T-helper 2 cell (primary cell): ENCODE measurements around the gene CAPS2.

ENCODE experiments used
- DNase-seq, 5 experiments: peaks; one replicate each; pipeline versions ENCODE4 v3.0.0 to v3.0.0-alpha.2; 2012 to 2022

The CAPS2 gene

GRCh38 chr12:75302781-75303180, 27.3 kb downstream of the CAPS2 start:
- DNase-seq, result no peak

GRCh38 chr12:75302225-75302624, 27.9 kb downstream of the CAPS2 start:
- DNase-seq, result no peak

- no peak for DNase-seq
Measured at GRCh38 chr12:75294797-75295196, 35.3 kb downstream of the CAPS2 start.

GRCh38 chr12:75294336-75294735, 35.8 kb downstream of the CAPS2 start:
- no peak for DNase-seq

GRCh38 chr12:75291014-75291413, 39.1 kb downstream of the CAPS2 start:
- no peak for DNase-seq

GRCh38 chr12:75289753-75290152, 40.4 kb downstream of the CAPS2 start:
- peak in 1 of 5 experiments; percentile 3 for DNase-seq

- DNase-seq, result no peak
Measured at GRCh38 chr12:75288860-75289259, 41.3 kb downstream of the CAPS2 start.

GRCh38 chr12:75275702-75276101, 54.4 kb downstream of the CAPS2 start:
- DNase-seq, result no peak

- no peak for DNase-seq
Measured at GRCh38 chr12:75271576-75271975, 58.5 kb downstream of the CAPS2 start.

- DNase-seq, result no peak
Measured at GRCh38 chr12:75270157-75270556, 60.0 kb downstream of the CAPS2 start.

GRCh38 chr12:75269209-75269608, 60.9 kb downstream of the CAPS2 start:
- no peak for DNase-seq

- DNase-seq, result peak in 1 of 5 experiments; percentile 71
Measured at GRCh38 chr12:75260316-75260715, 69.8 kb downstream of the CAPS2 start.

GRCh38 chr12:75259143-75259542, 71.0 kb downstream of the CAPS2 start:
- DNase-seq, result no peak

GRCh38 chr12:75257510-75257909, 72.6 kb downstream of the CAPS2 start:
- DNase-seq, result peak in 1 of 5 experiments; percentile 24

GRCh38 chr12:75245108-75245507, 85.0 kb downstream of the CAPS2 start:
- no peak for DNase-seq

GRCh38 chr12:75239987-75240386, 90.1 kb downstream of the CAPS2 start:
- DNase-seq, result no peak

GRCh38 chr12:75236206-75236605, 93.9 kb downstream of the CAPS2 start:
- DNase-seq, result no peak

- no peak for DNase-seq
Measured at GRCh38 chr12:75227132-75227531, 103.0 kb downstream of the CAPS2 start.
